ENCODE data around the gene TIGIT.
A peak's percentile ranks its signal among the peaks of the same experiment; 100 is the strongest.

- TF ChIP-seq CTCF (IDR thresholded peaks at IDR 0.05) (peak in 1 of 3 donors; percentile 37), EP300 (IDR thresholded peaks at IDR 0.05) (no peak), POLR2A (IDR thresholded peaks at IDR 0.05) (no peak)
Measured at GRCh38 chr3:114290911-114291901, 2.6 kb upstream of the TIGIT start.

Data from ovary (tissue), 3 donors.